CD14-positive monocyte (primary cell): ENCODE measurements around the gene CCDC40. TPM values are rescaled to one million over a fixed set of nuclear protein-coding genes. Genes with fewer than 3 reads are reported as not detected.

Source experiments
- DNase-seq, 3 donors: peaks; one replicate each; pipeline ENCODE4 v3.0.0-alpha.2; 2011 to 2022
- H2AFZ ChIP-seq: 2 replicates; pipeline ENCODE4 v1.6.0; 2012; ENCODE audit warnings: mild to moderate bottlenecking, low read depth, low read length, inconsistent platforms; ENCODE audit not compliant: insufficient read depth, poor library complexity, severe bottlenecking
- H3K27ac ChIP-seq, 2 donors: 1 replicate in 1 of 2; 2 replicates in 1 of 2; pipeline ENCODE4 v1.5.1; 2012 to 2013; ENCODE audit warnings: low read length in 2 of 2, control low read depth in 1 of 2, inconsistent platforms in 1 of 2, low read depth in 1 of 2, mild to moderate bottlenecking in 1 of 2
- H3K27me3 ChIP-seq, 2 donors: one replicate each; pipeline versions ENCODE4 v1.6.0 to v1.6.1; 2011 to 2013; ENCODE audit warnings: low read length in 2 of 2; ENCODE audit not compliant: control insufficient read depth in 2 of 2, insufficient read depth in 2 of 2
- H3K36me3 ChIP-seq, 2 donors: replicated peaks in 1 of 2; 1 replicate in 1 of 2; 2 replicates in 1 of 2; pipeline versions ENCODE4 v1.5.1 to v1.6.1; 2012 to 2013; ENCODE audit warnings: low read length in 2 of 2, control low read depth in 1 of 2, inconsistent platforms in 1 of 2, mild to moderate bottlenecking in 1 of 2; ENCODE audit not compliant: insufficient read depth in 2 of 2, control insufficient read depth in 1 of 2
- H3K4me1 ChIP-seq, 2 donors: 1 replicate in 1 of 2; 2 replicates in 1 of 2; pipeline versions ENCODE4 v1.5.1 to v1.6.1; 2012 to 2013; ENCODE audit warnings: low read length in 2 of 2, control low read depth in 1 of 2, inconsistent platforms in 1 of 2, mild to moderate bottlenecking in 1 of 2, moderate library complexity in 1 of 2; ENCODE audit not compliant: insufficient read depth in 2 of 2, control insufficient read depth in 1 of 2
- H3K4me2 ChIP-seq: replicated peaks from 2 replicates; pipeline ENCODE3; 2012; ENCODE audit warnings: low read length, moderate library complexity, mild to moderate bottlenecking; ENCODE audit not compliant: poor library complexity, severe bottlenecking; ENCODE audit errors: extremely low read depth
- H3K4me3 ChIP-seq, 3 experiments: fragments of 200-600 bp in 1 of 3; sonication (generic) in 1 of 3; replicated peaks in 1 of 3; 1 replicate in 2 of 3; 2 replicates in 1 of 3; pipeline ENCODE4 v1.5.1; 2011 to 2013; ENCODE audit warnings: low read length in 3 of 3, mild to moderate bottlenecking in 3 of 3, control low read depth in 2 of 3, low read depth in 2 of 3, inconsistent platforms in 1 of 3, moderate library complexity in 1 of 3
- H3K79me2 ChIP-seq: 2 replicates; pipeline ENCODE4 v1.6.0; 2012; ENCODE audit warnings: mild to moderate bottlenecking, control low read depth, inconsistent platforms, low read length, moderate library complexity; ENCODE audit not compliant: insufficient read depth
- H3K9ac ChIP-seq: 2 replicates; pipeline ENCODE4 v1.6.0; 2017; ENCODE audit warnings: low read length, mild to moderate bottlenecking; ENCODE audit not compliant: insufficient read depth, poor library complexity, severe bottlenecking
- H3K9me3 ChIP-seq, 2 donors: replicated peaks in 1 of 2; 1 replicate in 1 of 2; 2 replicates in 1 of 2; pipeline versions ENCODE4 v1.5.1 to v1.6.1; 2012 to 2013; ENCODE audit warnings: low read length in 2 of 2, control low read depth in 1 of 2; ENCODE audit not compliant: control insufficient read depth in 1 of 2, insufficient read depth in 1 of 2
- H4K20me1 ChIP-seq: 2 replicates; pipeline ENCODE4 v1.6.0; 2012; ENCODE audit warnings: mild to moderate bottlenecking, low read length, control low read depth, moderate library complexity; ENCODE audit not compliant: insufficient read depth
- H3K27ac Mint-ChIP-seq, 7 donors: one replicate each; pipeline ENCODE4 v1.8.0; 2020; ENCODE audit warnings: mild to moderate bottlenecking in 7 of 7, mixed read lengths in 7 of 7, moderate library complexity in 6 of 7, inconsistent platforms in 2 of 7
- H3K27me3 Mint-ChIP-seq, 3 donors: one replicate each; pipeline ENCODE4 v1.8.0; 2021 to 2022; ENCODE audit warnings: low read depth in 3 of 3, mild to moderate bottlenecking in 3 of 3, mixed read lengths in 3 of 3, moderate library complexity in 3 of 3, inconsistent platforms in 1 of 3
- H3K36me3 Mint-ChIP-seq, 2 donors: one replicate each; pipeline ENCODE4 v1.8.0; 2020; ENCODE audit warnings: mixed read lengths in 2 of 2, inconsistent platforms in 1 of 2, mild to moderate bottlenecking in 1 of 2
- H3K4me1 Mint-ChIP-seq: one replicate; pipeline ENCODE4 v1.8.0; 2020; ENCODE audit warnings: mild to moderate bottlenecking, mixed read lengths
- H3K4me3 Mint-ChIP-seq, 2 donors: one replicate each; pipeline ENCODE4 v1.8.0; 2020; ENCODE audit warnings: mild to moderate bottlenecking in 2 of 2, mixed read lengths in 2 of 2, moderate library complexity in 1 of 2
- H3K9me3 Mint-ChIP-seq, 7 donors: one replicate each; pipeline ENCODE4 v1.8.0; 2020 to 2022; ENCODE audit warnings: mixed read lengths in 7 of 7, mild to moderate bottlenecking in 6 of 7, moderate library complexity in 6 of 7, inconsistent platforms in 2 of 7
- WGBS: methylation state at CpG from one replicate; pipeline ENCODE4 v1.1.5; 2013; ENCODE audit warnings: missing lambda C conversion rate; ENCODE audit not compliant: insufficient coverage; 5-methylcytosine and 5-hydroxymethylcytosine counted together
- intact Hi-C, 2 donors: fragments of 100-400 bp; cut with micrococcal nuclease; formaldehyde crosslinking; loops; one replicate each; pipeline versions ENCODE4 v1.15.0 to v1.15.1; 2023
- polyA plus RNA-seq, 3 donors: library from polyadenylated mRNA; depleted of rRNA in 1 of 3; unstranded in 2 of 3; stranded (reverse) in 1 of 3; fragments of 300-500 nt in 2 of 3; fragments of >200 nt in 1 of 3; fragmentation: Illumina TruSeq in 2 of 3; gene quantifications; 1 replicate in 2 of 3; 2 replicates in 1 of 3; pipeline ENCODE4 v1.2.3, GENCODE V29; 2012 to 2021
- TF ChIP-seq, protein P1 (sequence below): fragments of 200-600 bp; IDR thresholded peaks from one replicate; pipeline ENCODE4 v1.8.0; 2022; ENCODE audit warnings: antibody characterized with exemption, mild to moderate bottlenecking

The CCDC40 gene
- polyA plus RNA-seq, 3 donors, result 0.21 to 0.27 TPM; not detected in 1

DNA sequence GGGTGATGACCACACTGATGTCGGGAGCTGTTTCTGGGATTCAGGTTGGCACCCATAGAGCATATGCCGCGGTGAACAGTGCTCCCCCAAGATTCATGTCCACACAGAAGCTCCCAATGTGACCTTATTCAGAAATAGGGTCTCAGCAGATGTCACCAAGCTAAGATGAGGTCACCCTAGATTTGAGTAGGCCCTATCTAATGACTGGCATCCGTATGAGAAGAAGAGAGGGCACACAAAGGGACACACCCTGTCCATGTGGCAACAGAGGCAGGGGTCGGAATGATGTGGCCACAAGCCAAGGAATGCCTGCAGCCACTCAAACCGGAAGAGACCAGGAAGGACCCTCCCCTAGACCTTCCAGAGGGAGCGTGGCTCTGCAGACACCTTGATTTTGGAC, 36.3 kb upstream of the CCDC40 start:
- no peak overlapping the region for H3K9ac ChIP-seq
- Mint-ChIP-seq H3K4me1 (peaks cover 28% of the 10 kb centered on the region), H3K9me3 (peaks cover 0 to 5% (median 0%) of the 10 kb centered on the region in 7 donors), H3K27me3 (peaks cover 0 to 5% (median 2%) of the 10 kb centered on the region in 3 donors), H3K36me3 (peaks cover 0 to 3% of the 10 kb centered on the region in 2 donors), H3K27ac (peak overlapping the region in 1 of 7 donors; percentile 76), H3K4me3 (no peak overlapping the region)
- no peaks in the 10 kb centered on the region for H3K27me3 ChIP-seq
- no peak for DNase-seq
- no peaks in the 10 kb centered on the region for H3K79me2 ChIP-seq
- peaks cover 27 to 33% of the 10 kb centered on the region in 2 donors for H3K4me1 ChIP-seq
- no peak overlapping the region for H2AFZ ChIP-seq
- H3K36me3 ChIP-seq, result no peaks in the 10 kb centered on the region
- no peaks in the 10 kb centered on the region for H4K20me1 ChIP-seq
- TF ChIP-seq, protein P1, sequence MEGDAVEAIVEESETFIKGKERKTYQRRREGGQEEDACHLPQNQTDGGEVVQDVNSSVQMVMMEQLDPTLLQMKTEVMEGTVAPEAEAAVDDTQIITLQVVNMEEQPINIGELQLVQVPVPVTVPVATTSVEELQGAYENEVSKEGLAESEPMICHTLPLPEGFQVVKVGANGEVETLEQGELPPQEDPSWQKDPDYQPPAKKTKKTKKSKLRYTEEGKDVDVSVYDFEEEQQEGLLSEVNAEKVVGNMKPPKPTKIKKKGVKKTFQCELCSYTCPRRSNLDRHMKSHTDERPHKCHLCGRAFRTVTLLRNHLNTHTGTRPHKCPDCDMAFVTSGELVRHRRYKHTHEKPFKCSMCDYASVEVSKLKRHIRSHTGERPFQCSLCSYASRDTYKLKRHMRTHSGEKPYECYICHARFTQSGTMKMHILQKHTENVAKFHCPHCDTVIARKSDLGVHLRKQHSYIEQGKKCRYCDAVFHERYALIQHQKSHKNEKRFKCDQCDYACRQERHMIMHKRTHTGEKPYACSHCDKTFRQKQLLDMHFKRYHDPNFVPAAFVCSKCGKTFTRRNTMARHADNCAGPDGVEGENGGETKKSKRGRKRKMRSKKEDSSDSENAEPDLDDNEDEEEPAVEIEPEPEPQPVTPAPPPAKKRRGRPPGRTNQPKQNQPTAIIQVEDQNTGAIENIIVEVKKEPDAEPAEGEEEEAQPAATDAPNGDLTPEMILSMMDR, result no peak
- no peak overlapping the region for H3K4me2 ChIP-seq
- H3K27ac ChIP-seq, result no peak overlapping the region
- H3K9me3 ChIP-seq, result peaks cover 0 to 3% of the 10 kb centered on the region in 2 donors
- 97% methylated on average over 7 of the region's 7 CpGs for WGBS
- intact Hi-C loops, result no loop called here
- no peak overlapping the region for H3K4me3 ChIP-seq

DNA sequence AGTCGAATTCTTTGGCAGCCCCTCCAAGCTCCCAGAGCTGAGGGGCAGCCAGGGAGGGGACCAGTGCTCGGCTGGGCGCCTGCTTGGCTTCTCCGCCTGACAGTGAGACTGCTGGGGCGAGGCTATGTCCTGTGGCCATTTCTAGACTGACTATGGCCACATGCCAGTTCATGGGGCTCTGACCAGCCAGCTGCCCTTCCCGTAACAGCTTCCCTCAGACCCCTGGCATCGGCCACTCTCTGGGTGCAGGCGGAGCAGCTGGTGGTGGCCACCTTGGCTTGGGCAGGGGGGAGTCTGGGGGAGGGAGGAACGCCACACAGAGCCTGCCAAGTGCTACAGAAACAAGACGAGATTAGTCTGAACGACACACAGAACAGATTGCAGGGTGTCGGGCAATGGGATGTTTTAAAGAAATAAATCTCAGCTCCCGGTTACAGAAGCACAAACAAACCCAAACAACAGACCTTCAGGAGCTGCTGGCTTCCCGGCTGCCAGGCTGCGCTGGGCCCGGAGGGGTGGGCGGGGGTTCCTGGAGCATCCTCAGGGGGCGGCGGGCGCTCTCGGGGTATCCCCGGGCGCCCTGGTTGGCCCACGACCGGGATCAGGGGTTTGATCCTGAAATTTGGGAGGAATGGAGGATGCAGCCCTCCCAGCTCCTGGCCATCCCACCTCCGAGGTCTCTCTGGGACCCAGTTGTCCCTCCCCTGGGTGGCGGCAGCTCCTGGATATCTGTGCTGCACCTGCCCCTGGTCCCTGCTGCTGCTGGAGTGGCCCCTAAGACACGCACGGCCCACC, 35.3 kb upstream of the CCDC40 start:
- intact Hi-C loops, result no loop called here
- H3K27me3 Mint-ChIP-seq, result peaks cover 1 to 9% (median 2%) of the 10 kb centered on the region in 3 donors
- peaks cover 0 to 3% of the 10 kb centered on the region in 2 donors for H3K36me3 Mint-ChIP-seq
- H3K36me3 ChIP-seq, result no peaks in the 10 kb centered on the region
- no peaks in the 10 kb centered on the region for H3K27me3 ChIP-seq
- peaks cover 29 to 32% of the 10 kb centered on the region in 2 donors for H3K4me1 ChIP-seq
- TF ChIP-seq, protein P1, result no peak
- peaks cover 0 to 3% of the 10 kb centered on the region in 2 donors for H3K9me3 ChIP-seq
- no peaks in the 10 kb centered on the region for H4K20me1 ChIP-seq
- no peak overlapping the region for H2AFZ ChIP-seq
- H3K4me2 ChIP-seq, result no peak overlapping the region
- peaks cover 27% of the 10 kb centered on the region for H3K4me1 Mint-ChIP-seq
- H3K4me3 Mint-ChIP-seq, result no peak overlapping the region
- no peak overlapping the region for H3K9ac ChIP-seq
- H3K27ac Mint-ChIP-seq, result no peak overlapping the region
- DNase-seq, result no peak
- peaks cover 0 to 5% (median 0%) of the 10 kb centered on the region in 7 donors for H3K9me3 Mint-ChIP-seq
- H3K4me3 ChIP-seq, result no peak overlapping the region
- H3K79me2 ChIP-seq, result no peaks in the 10 kb centered on the region
- 92% methylated on average over 11 of the region's 29 CpGs for WGBS
- no peak overlapping the region for H3K27ac ChIP-seq
